GM15510 (cell line): Measurements from ENCODE around the gene CCDC169.

Experiments used
- POLR2A ChIP-seq: IDR thresholded peaks from 3 replicates; pipeline ENCODE4 v1.6.1; 2011; ENCODE audit warnings: borderline replicate concordance; ENCODE audit not compliant: insufficient read length; ENCODE audit errors: extremely low read depth

Gene CCDC169

DNA sequence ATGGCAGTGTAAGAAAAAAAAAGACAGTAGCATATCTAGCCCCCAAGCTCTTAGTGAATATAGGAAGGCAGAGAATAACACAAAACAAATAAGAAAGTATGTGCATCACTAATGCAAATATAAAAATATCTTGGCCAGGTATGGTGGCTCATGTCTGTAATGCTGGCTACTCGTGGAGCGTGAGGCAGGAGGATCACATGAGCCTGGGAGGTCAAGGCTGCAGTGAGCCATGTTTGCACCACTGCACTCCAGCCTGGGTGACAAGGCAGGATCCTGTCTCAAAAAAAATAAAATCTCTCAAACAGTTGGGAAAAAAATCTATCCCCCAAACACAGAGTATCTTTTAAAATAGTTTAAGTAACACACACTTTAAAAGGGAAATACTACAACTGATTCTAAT, 31.2 kb upstream of the CCDC169 start:
- no peak for TF ChIP-seq POLR2A

DNA sequence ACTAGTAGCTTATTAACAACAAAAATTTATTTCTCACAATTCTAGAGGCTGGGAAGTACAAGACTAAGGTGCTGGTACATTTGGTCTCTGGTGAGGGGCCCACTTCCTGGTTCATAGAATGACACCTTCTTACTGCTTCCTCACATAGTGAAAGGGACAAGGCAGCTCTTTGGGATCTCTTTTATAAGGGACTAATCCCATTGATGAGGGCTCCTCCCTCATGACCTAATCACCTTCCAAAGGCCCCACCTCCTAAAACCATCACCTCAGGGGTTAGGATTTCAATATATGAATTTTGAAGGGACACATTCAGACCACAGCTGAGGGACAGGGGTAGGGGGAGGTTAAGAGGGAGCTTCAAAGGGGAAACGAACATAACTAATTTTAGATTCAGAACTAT, 28.3 kb upstream of the CCDC169 start:
- no peak for TF ChIP-seq POLR2A

DNA sequence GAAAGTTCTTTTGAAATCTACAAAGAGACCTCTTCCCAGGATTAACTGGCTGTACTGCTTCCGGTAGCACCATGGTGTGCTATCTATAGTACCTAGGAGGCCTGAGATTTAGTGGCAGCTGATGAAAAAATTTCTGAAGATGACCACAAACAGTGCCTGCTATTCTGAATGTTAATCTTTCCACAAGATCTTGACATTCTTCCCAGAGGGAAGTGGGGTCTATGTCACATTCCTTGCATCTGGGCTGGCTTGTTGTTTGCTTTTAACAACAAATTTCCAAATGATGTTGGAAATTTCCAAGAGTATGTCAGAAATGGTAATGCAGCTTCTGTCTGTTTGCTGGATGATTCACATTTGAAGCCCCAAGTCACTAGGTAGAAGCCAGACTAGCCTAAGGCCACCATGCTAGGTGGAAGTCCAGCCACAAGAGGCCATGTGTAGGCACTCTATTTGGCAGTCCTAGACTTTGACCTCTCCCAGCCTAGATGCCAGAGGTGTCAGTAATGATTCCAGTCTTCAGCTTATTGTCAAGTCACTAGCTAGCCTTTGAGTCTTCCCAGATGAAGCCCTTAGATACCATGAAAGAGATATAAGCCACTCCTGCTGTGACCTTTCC, 26.4 kb upstream of the CCDC169 start:
- TF ChIP-seq POLR2A, result no peak

DNA sequence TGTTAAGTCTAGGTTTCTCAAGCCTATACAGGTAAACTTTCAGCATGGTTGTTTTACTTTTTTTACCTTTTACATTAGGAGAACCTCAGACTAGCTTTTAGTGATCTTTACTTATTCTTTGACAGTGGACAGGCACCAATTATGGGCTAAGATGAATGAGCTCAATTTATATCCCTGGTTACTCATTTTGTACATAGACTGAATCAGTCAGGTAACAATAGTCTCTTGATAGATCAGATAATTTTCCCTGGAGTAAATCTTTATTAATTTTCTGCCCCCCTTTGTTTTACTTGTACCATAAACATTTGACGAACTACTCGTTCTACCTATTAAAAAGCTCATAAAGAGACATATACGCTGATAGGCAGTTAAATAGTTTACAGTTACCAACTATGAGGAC, 25.8 kb upstream of the CCDC169 start:
- no peak for TF ChIP-seq POLR2A

DNA sequence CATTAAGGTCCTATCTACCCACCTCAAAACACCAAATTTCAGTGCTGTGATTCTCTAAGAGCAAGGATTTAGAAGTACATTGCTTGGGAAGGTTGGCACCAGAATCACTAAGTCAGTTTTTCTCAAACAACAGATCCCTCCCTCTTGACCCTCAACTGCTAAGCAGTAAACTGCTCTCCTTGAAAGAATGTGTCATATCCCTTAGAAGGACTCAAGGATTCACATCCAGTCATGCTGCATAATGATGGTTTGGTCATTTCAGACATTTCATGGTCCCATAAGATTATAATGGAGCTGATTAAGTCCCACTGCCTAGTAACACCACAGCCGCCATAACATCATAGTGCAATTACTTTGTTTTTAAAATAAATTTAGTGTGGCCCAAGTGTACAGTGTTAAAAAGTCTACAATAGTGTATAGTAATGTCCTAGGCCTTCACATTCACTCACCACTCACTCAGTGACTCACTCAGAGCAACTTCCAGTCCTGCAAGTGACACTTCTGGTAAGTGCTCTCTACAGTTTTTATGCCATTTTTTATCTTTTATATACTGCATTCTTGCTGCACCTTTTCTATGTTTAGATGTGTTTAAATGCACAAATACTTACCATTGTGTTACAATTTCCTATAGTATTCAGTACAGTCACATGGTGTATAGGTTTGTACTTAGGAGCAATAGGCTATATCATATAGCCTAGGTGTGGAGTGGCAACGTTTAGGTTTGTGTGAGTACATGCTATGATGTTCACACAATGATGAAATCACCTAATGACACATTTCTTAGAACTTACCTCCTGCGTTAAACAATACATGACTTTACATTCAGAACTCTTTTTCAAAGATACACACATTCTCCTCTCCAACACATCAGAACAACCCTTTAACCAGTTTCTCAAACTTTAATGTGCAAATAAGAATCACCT, 15.7 kb upstream of the CCDC169 start:
- no peak for TF ChIP-seq POLR2A

DNA sequence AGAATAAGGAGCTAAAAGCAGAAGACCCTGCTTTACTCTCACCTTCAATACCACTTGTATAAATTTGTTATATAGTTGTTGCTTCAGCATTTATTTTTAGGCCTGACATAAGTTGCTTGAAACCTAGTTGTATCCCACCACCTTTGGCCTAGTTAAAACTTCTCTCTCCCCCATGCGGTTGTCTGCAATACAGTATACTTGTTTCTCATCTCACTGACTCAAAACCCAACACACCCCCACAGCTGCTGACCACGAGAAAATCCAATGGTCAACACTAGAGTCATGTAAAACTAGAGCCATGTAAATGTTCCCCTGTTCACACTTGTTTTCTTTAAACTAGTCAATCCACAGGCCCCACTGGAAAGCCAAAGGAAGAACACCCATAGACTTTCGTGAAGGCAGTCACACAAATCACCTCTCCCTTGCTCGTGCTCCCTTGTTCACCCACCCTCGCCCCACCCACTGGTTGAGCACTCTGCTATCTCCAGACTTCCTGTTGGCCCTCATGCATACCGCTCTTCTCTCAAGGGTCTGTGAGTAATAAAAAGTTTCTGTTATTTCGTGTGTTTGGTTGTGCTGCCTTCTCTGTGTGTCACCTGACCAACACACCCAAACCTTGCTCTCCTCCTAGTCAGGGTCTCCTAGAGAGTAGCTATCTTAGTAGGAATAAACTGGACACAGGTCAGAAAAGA, 12.9 kb upstream of the CCDC169 start:
- TF ChIP-seq POLR2A, result no peak

DNA sequence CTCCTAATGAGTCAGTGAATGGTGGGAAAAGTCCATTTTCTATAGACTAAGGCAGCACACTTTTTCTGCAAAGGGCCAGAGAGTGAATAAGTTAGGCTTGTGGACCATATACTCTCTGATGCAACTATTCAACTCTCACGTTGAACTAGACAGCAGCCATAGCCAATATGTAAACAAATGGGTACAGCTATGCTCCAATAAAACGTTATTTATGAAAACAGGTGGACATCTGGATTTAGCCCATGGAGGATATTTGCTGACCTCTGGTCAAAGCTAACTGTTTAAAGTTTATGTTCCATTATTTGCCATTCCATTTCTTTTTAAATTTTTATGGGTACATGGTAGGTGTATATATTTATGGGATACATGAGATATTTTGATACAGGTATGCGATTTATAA, 4.7 kb upstream of the CCDC169 start:
- TF ChIP-seq POLR2A, result no peak

DNA sequence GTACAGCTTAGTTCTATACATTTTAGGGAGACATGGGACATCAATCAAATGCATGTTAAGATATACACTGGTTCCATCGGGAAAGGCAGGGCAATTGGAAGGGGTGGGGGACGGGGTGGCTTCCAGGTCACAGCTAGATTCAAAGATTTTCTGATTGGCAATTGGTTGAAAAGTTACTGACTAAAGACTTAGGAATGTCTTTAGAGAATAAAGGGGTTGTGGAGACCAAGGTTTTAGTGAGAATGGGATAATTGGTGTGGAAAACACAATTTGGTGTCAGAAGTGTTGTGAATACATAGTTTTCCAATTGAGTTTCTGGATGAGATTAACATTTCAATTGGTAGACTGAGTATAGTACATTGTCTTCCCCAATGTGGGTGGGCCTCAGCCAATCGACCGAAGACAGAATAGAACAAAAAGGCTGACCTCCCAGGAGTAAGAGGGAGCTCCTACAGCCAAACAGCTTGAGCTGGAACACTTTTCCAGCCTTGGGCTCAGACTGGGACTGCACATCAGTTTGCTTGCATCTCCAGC, 988 bp upstream of the CCDC169 start:
- no peak for TF ChIP-seq POLR2A

DNA sequence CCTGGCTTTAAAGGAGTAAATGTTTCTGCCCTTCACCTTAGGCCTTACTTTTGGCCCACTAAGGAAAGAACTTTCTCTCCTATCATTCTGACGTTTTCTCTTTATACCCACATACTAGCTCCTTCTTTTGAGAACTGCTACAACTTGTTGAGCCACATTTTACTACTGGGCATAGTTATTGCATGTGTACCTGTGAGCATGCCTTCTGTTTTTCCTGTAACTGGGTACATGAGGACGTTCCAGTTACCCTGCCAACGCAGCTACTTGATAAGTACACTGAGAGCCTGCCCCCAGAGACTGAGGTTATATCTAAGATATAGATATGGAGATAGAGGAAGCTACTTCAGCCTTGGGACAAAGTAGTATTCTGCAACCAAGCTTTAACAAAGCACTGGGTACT, 3.5 kb downstream of the CCDC169 start:
- TF ChIP-seq POLR2A, result no peak

DNA sequence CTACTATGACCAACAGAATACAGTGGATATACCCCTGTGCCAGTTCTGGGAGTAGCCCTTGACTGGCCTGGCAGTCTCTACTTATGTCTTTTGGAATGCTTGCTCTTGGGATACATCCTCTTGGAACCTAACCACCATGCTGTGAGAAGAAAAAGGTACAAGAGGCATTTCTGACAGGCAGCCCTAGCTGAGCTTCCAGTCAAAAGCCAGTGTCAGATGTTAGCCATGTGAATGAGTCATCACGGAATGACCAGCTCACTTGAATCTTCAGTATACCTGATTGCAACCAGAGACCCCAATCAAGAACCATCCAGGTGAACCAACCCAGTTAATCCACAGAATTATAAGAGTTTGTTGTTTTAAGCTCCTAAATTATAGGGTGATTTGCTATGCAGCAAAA, 4.1 kb downstream of the CCDC169 start:
- no peak for TF ChIP-seq POLR2A

DNA sequence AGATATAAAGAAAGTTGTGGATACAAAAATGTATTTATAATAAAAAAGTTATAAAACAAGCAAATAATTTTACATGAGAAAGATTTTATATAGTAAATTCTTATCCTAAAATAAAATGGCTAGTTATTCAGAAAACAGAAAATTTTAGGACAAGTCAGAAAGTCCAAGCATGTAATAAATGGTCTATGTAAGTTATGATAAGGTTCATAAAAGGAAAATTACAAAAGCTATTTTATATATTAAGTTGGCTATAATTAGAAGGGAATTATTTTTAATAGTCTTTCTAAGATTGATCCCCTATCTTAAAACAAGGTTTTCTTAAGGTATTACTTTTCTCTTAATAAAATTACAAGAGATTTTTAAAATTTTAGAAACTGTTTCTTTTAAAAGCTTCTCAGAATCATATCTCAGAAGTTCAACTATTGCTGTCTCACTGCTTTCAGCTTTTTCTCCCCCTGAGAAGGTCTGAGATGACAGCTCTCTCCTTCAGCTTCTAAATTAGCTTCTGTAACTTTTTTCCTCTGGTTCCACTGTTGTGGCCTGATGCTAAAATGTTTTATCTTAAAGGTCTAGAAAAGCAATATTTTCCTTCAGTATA, 8.7 kb downstream of the CCDC169 start:
- no peak for TF ChIP-seq POLR2A

DNA sequence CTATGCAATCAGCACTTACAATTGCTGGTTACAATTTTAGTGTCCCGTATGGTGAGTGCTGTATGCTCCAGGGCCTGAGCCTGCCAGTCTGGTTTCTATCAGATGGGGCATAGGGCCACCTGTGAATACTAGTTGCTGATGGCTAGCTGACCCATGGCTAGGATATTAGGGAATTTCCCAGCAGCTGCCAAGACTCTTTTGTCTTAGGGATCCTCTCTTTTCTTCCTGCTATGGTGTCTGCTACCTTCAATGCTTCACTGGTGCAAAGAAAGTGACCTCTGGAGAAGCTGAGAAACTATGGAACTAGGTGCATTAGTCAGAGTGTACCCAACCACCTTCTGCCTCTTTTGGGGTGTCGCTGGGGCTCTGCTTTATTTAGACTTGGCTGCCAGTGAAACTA, 11.6 kb downstream of the CCDC169 start:
- TF ChIP-seq POLR2A, result no peak

DNA sequence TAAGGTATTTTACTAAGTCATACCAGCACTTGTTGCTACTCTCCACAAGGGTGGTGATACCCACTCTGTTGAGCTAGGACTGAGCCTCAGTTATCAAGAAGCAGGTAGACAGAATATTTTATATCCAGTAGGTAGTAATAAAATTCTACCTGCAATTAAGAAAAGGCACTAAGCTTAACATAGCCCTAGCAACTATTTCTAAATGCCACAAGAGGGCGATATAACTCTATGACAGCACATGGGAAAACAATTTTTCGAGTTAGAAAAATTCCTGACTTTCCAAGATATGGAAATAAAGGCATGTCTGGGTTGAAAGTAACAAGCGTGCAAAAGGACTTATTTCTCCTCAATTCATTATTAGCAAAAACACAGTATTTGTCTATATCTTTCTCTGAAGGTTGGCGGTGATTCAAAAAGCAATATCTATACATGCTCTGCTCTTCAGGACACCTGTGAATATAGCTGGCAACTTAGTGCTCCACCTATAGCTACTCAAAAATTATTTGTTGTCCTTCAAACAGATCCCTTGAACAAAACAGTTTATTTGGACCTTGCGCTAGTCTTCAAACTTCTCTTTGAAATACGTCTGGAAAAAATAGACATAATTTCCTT, 14.7 kb downstream of the CCDC169 start:
- no peak for TF ChIP-seq POLR2A

DNA sequence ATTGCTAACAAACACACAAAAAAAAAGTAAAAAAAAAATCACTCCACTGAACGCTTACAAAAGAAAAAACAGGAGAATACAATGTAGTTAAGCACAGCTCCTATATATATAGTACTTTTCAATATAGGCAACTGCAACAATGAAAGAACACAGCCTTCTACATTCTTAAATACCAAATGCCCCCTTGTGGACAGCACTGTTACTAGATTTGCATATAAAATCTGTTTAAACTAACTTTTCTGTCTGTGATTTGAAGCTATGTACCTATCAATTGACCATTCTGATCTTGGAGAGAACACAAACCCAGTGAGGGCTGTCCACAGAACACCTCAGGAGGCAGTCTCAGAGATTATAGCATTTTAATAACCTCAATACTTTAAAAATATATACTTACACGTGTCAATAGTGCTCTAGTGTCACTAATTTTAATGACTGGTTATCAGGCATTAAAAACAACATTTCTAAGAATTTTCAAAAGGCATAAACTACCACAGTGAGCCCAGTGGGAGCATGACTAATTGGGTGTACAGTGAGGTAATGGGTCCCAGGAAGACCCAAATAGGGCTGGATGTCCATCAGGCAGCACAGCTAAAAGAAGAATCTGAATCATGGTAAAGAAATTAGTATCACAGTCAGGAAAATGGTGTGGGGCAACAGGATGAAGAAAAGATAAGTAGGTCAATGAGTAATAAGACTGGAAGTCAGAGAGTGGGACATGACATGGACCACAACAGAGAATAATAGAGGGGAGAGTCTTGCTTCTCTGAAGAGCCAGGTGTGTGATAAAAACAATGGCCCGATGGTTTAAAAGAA, 22.2 kb downstream of the CCDC169 start:
- TF ChIP-seq POLR2A, result no peak

DNA sequence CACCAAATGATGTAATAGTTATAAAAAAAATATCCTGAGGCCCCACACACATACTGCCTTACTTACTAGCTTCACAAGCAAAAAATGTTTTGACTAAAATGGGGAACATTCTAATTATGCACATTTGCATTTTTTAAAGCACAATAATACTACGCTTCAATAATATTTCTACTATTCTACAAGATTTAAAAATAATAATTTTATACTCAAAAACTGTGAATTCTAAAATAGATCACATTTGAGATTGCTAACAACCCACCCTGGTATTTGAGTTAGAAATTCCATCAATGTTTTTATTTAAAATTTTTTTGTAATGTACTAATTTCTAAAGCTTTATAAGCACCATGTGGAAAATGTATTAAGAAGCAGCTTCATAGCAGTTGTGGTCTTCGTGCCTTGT, 24.2 kb downstream of the CCDC169 start:
- TF ChIP-seq POLR2A, result no peak

DNA sequence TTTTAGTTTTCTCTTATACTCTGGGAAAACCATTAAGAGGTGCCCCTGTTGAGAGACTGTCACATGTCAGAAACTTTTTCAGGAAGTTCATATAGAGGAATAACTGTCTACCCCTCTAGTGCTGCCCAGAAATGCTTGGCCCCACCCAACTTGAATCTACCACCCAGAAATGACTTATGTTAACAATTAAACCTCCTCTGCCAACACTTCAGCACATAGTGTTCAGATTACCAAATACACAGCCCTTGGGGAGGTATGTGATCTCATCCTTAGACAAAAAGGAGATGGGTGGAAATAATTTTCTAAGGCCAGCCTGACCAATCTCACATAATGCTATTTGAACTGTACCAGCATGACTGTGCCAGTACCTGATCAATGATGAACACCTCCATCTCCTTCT, 35.6 kb downstream of the CCDC169 start:
- TF ChIP-seq POLR2A, result no peak
